ENCODE measurements around the gene CLDN20. TPM values are rescaled to one million over a fixed set of nuclear protein-coding genes. Genes with fewer than 3 reads are reported as not detected.

Gene CLDN20, protein sequence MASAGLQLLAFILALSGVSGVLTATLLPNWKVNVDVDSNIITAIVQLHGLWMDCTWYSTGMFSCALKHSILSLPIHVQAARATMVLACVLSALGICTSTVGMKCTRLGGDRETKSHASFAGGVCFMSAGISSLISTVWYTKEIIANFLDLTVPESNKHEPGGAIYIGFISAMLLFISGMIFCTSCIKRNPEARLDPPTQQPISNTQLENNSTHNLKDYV
- total RNA-seq = not detected in 2 replicates

DNA sequence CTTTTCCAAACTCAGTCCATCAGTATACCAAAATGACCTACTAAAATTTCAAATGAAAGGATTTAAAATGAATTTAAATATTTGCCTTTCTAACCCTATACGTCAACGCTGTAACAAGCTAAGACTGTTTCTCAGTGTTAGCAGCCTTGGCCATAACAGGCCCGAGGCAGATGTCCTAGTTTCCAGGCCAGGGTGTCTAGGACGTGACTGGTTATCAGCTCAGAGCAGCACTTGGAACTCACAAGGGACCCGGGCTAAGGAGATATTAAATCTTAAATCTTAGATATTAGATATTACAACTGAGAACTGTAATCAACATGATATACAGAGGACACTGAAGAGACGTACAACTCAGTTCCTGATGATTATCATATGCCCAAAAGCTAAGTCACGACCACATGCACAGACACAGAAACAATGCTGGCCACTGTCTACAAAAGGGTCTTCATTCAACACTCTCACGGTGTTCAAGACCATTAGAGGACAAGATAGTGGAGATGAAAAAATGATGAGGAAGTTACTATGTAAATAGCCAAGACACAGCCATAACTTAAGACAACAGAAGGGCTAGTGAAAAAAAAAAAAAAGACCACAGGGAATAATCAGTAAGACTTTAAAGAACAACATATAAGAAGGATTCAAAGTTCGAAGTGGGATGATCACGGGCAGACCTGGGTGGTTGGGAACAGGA, at the start of gene CLDN20:
Gene CLDN20 (plus strand): TSS at position 641 of the 691 bp plus-strand sequence. CDS start 11,707 bp downstream, outside the sequence.

DNA sequence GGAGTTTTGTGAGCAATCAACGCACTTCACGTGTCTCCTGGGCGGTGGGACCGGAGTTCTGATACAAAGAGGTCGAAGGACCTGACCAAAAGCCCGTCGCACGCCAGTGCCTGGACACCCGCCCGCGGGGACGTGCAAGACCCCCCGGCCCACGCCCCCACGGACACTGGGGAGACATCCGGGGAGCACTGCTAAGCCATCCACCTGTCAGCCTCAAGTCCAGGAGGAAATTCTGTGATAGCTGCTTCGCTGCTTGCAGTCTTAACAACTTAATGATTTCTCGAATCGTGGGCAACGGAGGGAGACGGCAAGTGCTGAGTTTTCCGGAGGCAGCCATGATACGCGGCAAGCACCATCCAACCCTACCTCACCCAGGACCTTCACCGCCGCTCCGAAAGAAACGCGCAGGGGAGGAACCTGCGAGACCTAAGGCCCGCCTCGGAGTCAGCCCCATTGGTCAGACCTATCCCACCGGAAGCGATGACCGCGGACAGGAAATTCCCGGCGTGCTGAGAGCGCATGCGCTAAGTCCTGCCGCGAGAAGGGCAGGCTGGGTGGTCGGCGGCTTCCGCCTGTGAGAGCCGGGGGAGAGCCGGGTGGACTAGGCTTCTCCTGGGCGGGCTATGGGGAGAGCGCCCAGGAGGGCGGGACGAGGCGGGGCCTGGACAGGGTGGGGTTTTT, 50.4 kb downstream of the CLDN20 start, which contains the start of gene TFB1M:
Gene TFB1M (minus strand): TSS at position 393 of the 681 bp plus-strand sequence. CDS start 56 bp downstream, at position 337.

Other genes with a start within 250 kb of the CLDN20 start
- gene TFB1M, start 50.5 kb downstream of the CLDN20 start, total RNA-seq = 14.9 and 21.4 TPM in 2 replicates
- not detected in 2 replicates for gene NOX3, start 191.8 kb downstream of the CLDN20 start, total RNA-seq

All from tracheal epithelial cell (primary cell).